Measurements from ENCODE around the gene PM20D2. TPM values are rescaled to one million over a fixed set of nuclear protein-coding genes. Genes with fewer than 3 reads are reported as not detected.

Gene PM20D2
- total RNA-seq (10 to 100 TPM in 1 of 9 donors, 1 to 10 TPM in 8; 4.3 to 10.0 (median 6.1) TPM), polyA plus RNA-seq (1 to 10 TPM; 1.8 to 7.1 (median 2.3) TPM)
- long read RNA-seq, donor 1, full-length matches to known transcripts: 1 of 1 reads
- long read RNA-seq, donor 1, partial matches to known transcripts: 0 of 1 reads
- long read RNA-seq, donor 1, other reads (novel, unspliced or antisense): 0 of 1 reads
- long read RNA-seq, donor 2: 0 reads
- long read RNA-seq, donor 3: 0 reads
- long read RNA-seq, donor 4: 0 reads
- long read RNA-seq, donor 5, full-length matches to known transcripts: 2 of 4 reads
- long read RNA-seq, donor 5, partial matches to known transcripts: 0 of 4 reads
- long read RNA-seq, donor 5, other reads (novel, unspliced or antisense): 2 of 4 reads
- long read RNA-seq, donor 6, partial matches to known transcripts: 0 of 1 reads
- long read RNA-seq, donor 6, other reads (novel, unspliced or antisense): 1 of 1 reads
- long read RNA-seq, donor 7, full-length matches to known transcripts: 1 of 1 reads
- long read RNA-seq, donor 7, partial matches to known transcripts: 0 of 1 reads
- long read RNA-seq, donor 7, other reads (novel, unspliced or antisense): 0 of 1 reads
- long read RNA-seq, donor 8, partial matches to known transcripts: 5 of 5 reads
- long read RNA-seq, donor 8, other reads (novel, unspliced or antisense): 0 of 5 reads
- long read RNA-seq, donor 9, full-length matches to known transcripts: 1 of 1 reads
- long read RNA-seq, donor 9, partial matches to known transcripts: 0 of 1 reads
- long read RNA-seq, donor 9, other reads (novel, unspliced or antisense): 0 of 1 reads
- long read RNA-seq, donor 10, full-length matches to known transcripts: 1 of 1 reads
- long read RNA-seq, donor 10, partial matches to known transcripts: 0 of 1 reads
- long read RNA-seq, donor 10, other reads (novel, unspliced or antisense): 0 of 1 reads

- TF ChIP-seq POLR2A (IDR thresholded peaks at IDR 0.05) (peak; percentile 15 to 47), CTCF (IDR thresholded peaks at IDR 0.05) (no peak)
- H3K36me3 ChIP-seq (replicated peaks in 1 of 2): no peaks in the 10 kb centered on the region
- peak; percentile 45 to 66 (median 53) for DNase-seq
- no peaks in the 10 kb centered on the region for H3K9me3 ChIP-seq (replicated peaks in 1 of 3)
- peak within 1 kb of the TSS in 4 of 5 donors; percentile 44 to 78 (median 56) for H3K27ac ChIP-seq
- intact Hi-C loops (cut with DNase I): no loop called here
- H3K4me1 ChIP-seq (replicated peaks in 1 of 2): peaks cover 3 to 6% of the 10 kb centered on the region in 2 donors
- peak within 1 kb of the TSS; percentile 35 to 75 (median 56) for H3K4me3 ChIP-seq
- H3K27me3 ChIP-seq: no peaks in the 10 kb centered on the region
- 0% methylated on average over 26 to 102 of the region's 102 CpGs; no CpG with 5 or more reads in 1 of the 4 donors for WGBS, 4 donors
Observed at GRCh38 chr6:89145956-89146717, at the start of gene PM20D2. Gene PM20D2, plus strand, starts transcription at chr6:89146055. Its CDS starts 90 bp downstream, at chr6:89146145.

GRCh38 chr6:89098461-89098860 is 47.4 kb upstream of the PM20D2 start:
- WGBS, 4 donors: 90 to 95% (median 94%) methylated on average over 8 of the region's 8 CpGs
- Histone ChIP-seq H3K4me3 (no peak overlapping the region), H3K27ac (no peak overlapping the region), H3K36me3 (replicated peaks in 1 of 2) (no peaks in the 10 kb centered on the region), H3K27me3 (no peaks in the 10 kb centered on the region), H3K9me3 (replicated peaks in 1 of 3) (no peaks in the 10 kb centered on the region), H3K4me1 (replicated peaks in 1 of 2) (no peaks in the 10 kb centered on the region)
- TF ChIP-seq POLR2A (IDR thresholded peaks at IDR 0.05) (no peak), CTCF (IDR thresholded peaks at IDR 0.05) (no peak)
- intact Hi-C loops (cut with DNase I): no loop called here
- no peak for DNase-seq

- WGBS, 4 donors: 78 to 90% (median 87%) methylated on average over 2 of the region's 2 CpGs
- no peak for DNase-seq
- no peaks in the 10 kb centered on the region for H3K27me3 ChIP-seq
Observed at GRCh38 chr6:89100114-89100513, 45.7 kb upstream of the PM20D2 start.

More at GRCh38 chr6:89100114-89100513, 45.7 kb upstream of the PM20D2 start:
- H3K4me3 ChIP-seq: no peak overlapping the region
- no peaks in the 10 kb centered on the region for H3K4me1 ChIP-seq (replicated peaks in 1 of 2)
- TF ChIP-seq CTCF (IDR thresholded peaks at IDR 0.05): no peak
- no peak for TF ChIP-seq POLR2A (IDR thresholded peaks at IDR 0.05)
- no peaks in the 10 kb centered on the region for H3K36me3 ChIP-seq (replicated peaks in 1 of 2)
- intact Hi-C loops (cut with DNase I): no loop called here
- H3K27ac ChIP-seq: no peak overlapping the region
- H3K9me3 ChIP-seq (replicated peaks in 1 of 3): no peaks in the 10 kb centered on the region
